Measurements from ENCODE around the gene NBEAL1.

DNA sequence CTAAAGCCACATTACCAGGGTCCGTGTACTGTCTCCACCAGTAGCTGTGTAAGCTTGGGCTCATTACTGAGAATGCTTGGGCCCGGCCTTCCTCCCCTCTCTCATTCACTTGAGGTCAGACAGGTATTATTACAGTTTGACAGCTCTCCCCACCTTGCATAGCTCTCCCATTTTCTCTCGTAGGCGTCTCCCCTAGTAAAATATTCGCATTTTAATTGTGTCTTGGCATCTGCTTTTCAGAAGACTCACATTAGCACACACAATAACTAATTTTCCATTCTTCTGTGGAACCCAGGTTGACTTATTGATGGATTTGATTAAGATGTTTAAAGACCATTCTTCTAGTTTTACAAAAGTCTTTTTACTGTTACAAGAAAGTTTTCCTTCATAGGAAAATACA lies 153.1 kb downstream of the NBEAL1 start:
- TF ChIP-seq, protein P1, sequence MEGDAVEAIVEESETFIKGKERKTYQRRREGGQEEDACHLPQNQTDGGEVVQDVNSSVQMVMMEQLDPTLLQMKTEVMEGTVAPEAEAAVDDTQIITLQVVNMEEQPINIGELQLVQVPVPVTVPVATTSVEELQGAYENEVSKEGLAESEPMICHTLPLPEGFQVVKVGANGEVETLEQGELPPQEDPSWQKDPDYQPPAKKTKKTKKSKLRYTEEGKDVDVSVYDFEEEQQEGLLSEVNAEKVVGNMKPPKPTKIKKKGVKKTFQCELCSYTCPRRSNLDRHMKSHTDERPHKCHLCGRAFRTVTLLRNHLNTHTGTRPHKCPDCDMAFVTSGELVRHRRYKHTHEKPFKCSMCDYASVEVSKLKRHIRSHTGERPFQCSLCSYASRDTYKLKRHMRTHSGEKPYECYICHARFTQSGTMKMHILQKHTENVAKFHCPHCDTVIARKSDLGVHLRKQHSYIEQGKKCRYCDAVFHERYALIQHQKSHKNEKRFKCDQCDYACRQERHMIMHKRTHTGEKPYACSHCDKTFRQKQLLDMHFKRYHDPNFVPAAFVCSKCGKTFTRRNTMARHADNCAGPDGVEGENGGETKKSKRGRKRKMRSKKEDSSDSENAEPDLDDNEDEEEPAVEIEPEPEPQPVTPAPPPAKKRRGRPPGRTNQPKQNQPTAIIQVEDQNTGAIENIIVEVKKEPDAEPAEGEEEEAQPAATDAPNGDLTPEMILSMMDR (IDR thresholded peaks at IDR 0.05 in 8 of 11, conservative IDR thresholded peaks at IDR 0.05 in 3 of 11): no peak
- TF ChIP-seq POLR2AphosphoS5 (IDR thresholded peaks at IDR 0.05) (no peak), POLR2A (IDR thresholded peaks at IDR 0.05) (no peak)

Data from spleen (tissue), 7 donors.